Thyroid gland (tissue), 4 donors: ENCODE data around the gene IL27RA.

Experiments used
- POLR2A ChIP-seq, 2 donors: fragments of 450-650 bp; IDR thresholded peaks; one replicate each; pipeline ENCODE4 v1.6.1; 2017; ENCODE audit warnings: antibody characterized with exemption in 2 of 2, mild to moderate bottlenecking in 2 of 2, moderate library complexity in 1 of 2
- TF ChIP-seq, protein P1 (sequence below), 6 experiments: fragments of 200-600 bp in 3 of 6; fragments of 450-650 bp in 3 of 6; sonication (generic) in 3 of 6; IDR thresholded peaks; one replicate each; pipeline ENCODE4 v1.5.1; 2016 to 2019; ENCODE audit warnings: antibody characterized with exemption in 6 of 6, mild to moderate bottlenecking in 2 of 6, inconsistent platforms in 1 of 6, moderate library complexity in 1 of 6

DNA sequence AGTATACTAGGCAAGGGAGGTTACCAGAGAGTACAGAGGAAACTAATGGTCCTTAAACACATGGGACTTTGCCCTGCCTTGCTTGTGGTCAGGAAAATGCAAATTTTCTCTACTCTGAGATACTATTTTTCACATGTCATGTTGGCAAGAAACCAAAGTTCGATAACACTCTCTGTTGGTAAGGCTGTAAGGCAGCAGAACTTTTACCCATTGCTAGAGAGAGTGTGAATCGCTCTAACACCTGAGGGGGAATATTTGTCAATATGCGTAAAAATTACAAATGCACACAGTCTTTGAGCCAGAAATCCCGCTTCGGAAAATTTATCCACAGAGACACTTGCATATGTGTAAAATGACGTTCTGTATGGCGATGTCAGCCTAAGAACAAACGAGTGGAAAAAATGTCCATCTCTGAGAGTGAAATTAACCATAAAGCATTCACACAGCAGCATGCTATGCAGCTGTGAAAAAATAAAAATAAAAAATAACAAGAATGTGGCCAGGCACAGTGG lies 16.0 kb upstream of the IL27RA start:
- TF ChIP-seq, protein P1, sequence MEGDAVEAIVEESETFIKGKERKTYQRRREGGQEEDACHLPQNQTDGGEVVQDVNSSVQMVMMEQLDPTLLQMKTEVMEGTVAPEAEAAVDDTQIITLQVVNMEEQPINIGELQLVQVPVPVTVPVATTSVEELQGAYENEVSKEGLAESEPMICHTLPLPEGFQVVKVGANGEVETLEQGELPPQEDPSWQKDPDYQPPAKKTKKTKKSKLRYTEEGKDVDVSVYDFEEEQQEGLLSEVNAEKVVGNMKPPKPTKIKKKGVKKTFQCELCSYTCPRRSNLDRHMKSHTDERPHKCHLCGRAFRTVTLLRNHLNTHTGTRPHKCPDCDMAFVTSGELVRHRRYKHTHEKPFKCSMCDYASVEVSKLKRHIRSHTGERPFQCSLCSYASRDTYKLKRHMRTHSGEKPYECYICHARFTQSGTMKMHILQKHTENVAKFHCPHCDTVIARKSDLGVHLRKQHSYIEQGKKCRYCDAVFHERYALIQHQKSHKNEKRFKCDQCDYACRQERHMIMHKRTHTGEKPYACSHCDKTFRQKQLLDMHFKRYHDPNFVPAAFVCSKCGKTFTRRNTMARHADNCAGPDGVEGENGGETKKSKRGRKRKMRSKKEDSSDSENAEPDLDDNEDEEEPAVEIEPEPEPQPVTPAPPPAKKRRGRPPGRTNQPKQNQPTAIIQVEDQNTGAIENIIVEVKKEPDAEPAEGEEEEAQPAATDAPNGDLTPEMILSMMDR (IDR thresholded peaks at IDR 0.05): no peak
- TF ChIP-seq POLR2A (IDR thresholded peaks at IDR 0.05): no peak
